Measurements from ENCODE around the gene BFSP2. TPM values are rescaled to one million over a fixed set of nuclear protein-coding genes. Genes with fewer than 3 reads are reported as not detected.

BFSP2 gene
- total and polyA plus RNA-seq, 2 of the 4 experiments (the other 2 are of a cell fraction) = not detected

DNA sequence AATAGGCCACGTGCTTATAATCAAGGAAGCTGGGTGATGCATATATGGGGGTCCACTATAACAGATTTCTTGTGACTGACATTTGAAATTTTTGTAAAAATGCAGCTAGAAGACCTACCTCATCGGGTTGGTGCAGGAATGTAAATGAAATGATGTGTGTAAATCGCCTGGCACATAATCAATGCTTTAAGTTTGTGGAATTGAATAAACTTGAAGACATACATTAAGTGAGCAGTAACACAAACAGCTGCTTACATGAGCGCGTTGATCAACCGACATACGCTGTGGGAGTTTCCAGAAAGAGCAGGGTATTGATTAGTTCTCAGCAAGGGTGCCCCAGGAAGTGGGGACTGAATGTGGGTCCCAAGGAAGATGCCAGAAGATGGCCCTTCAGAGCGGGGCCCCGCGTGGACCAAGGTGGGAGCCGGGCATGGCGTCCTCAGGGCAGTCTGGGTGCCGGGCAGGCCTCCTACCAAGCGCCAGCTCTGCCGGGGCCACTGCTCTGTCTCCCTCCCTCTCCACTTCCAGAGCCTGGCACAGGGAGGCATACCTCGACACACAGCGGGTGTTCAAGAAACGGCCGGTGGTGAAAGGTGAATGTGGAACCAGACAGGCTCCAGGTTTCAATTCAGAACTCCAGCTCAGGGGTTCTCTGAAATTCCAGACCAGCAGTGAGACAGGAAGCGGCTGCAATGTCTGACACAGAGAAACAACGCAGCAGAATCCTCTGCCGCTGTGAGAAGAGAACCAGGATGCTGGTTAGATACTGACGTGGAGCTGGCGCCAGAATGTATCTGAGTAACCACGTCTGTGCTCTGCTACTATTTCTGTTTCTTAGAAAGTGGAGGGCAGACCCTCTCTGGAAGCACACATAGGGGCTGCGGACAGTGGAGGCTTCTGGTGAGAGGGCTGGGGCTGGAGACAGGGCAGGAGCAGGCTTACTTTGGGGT, 12.6 kb downstream of the BFSP2 start (continued):
- TF ChIP-seq SMC3 (IDR thresholded peaks at IDR 0.05; ENCODE audit: low read depth, low read length) = no peak

DNA sequence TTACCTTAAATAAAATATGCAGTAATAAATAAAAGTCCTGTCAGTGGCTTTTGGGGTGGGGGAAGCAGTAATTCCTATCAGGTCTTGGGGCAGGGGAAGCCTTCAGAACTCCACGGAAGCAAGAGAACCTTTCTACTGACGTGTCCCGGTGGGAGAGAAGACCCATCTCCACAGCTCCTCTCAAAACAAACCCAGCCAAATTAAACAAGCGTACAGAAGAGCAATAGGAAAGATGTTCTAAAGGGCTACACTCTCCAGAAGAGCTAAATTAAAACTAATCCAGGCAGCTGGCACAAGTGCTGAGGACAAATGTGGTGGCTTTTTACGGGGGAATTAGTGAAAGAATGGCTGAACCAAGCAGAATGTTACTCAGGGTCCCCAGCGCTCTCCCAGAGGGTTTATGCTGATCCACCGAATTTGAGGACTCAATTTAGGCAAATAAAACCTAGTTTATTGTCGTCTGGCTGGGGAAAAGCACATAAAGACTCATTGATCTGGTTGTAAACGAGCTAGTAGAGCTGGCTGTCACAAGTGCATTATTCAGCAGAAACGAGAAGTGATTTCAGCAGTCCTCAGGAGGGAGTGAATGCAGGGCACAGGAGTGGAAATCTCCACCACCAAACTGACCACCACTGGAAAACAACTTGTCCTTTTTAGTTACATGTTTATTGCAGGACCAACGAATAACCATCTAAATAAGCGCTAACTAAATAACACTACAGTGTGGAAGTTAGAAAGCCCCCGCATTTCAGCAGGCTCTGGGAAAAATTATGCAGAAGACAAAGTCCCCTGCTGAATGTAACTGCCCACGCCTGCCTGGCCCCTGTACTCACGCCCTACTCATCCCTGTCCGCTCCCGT, 13.5 kb downstream of the BFSP2 start:
- peak overlapping the region; percentile 39; the same call in 1 of the 2 replicates for H3K4me3 ChIP-seq (ENCODE audit: insufficient read depth, low read depth, low read length)

More for the DNA sequence above, 13.5 kb downstream of the BFSP2 start:
- BruUV-seq (replicated peaks) = no TSS peak
- Histone ChIP-seq H3K18ac (ENCODE audit: low read depth, low read length) (peak overlapping the region; percentile 98), H3K36me3 (ENCODE audit: control insufficient read depth, insufficient read depth, low read length) (no peaks in the 10 kb centered on the region), H3K56ac (ENCODE audit: extremely low read depth, insufficient read depth, low read length) (peak overlapping the region; percentile 97), H3K27me3 (ENCODE audit: control insufficient read depth, insufficient read depth, low read length) (no peaks in the 10 kb centered on the region), H2AFZ (replicated peaks; ENCODE audit: low read length, poor library complexity) (peak overlapping the region; percentile 91), H2BK5ac (ENCODE audit: low read depth, low read length, poor library complexity, severe bottlenecking) (peak overlapping the region; percentile 90), H2BK20ac (ENCODE audit: low read depth, low read length) (peak overlapping the region; percentile 90), H3K79me1 (ENCODE audit: low read depth in 1 of 2, low read length in 2 of 2) (peaks cover 3 to 23% of the 10 kb centered on the region in 2 experiments; a peak in 2 of 4 replicates), H3K23ac (ENCODE audit: low read depth, low read length) (peak overlapping the region; percentile 70), H2BK15ac (ENCODE audit: low read depth, low read length) (peak overlapping the region; percentile 83), H3K14ac (replicated peaks; ENCODE audit: low read depth, low read length) (peak overlapping the region; percentile 89), H2BK120ac (ENCODE audit: low read depth, low read length) (peak overlapping the region; percentile 96), H3K9me1 (ENCODE audit: insufficient read depth, low read length) (peaks cover 9% of the 10 kb centered on the region; the same call in 1 of the 2 replicates), H3K4me2 (ENCODE audit: low read depth, low read length) (peak overlapping the region; percentile 77), H2AK9ac (replicated peaks; ENCODE audit: low read depth, low read length, poor library complexity) (no peak overlapping the region), H3K27ac (ENCODE audit: insufficient read depth, low read length) (peak overlapping the region; percentile 97), H3K4ac (ENCODE audit: low read depth, low read length) (peak overlapping the region; percentile 95), H2AK5ac (ENCODE audit: low read depth, low read length) (no peak overlapping the region; the same call in 1 of the 2 replicates), H3K4me1 (ENCODE audit: control insufficient read depth, insufficient read depth, low read length) (peaks cover 21% of the 10 kb centered on the region), H4K91ac (ENCODE audit: insufficient read depth, low read depth, low read length) (peak overlapping the region; percentile 95), H3K9ac (ENCODE audit: low read depth, low read length) (peak overlapping the region; percentile 91), H3K9me3 (ENCODE audit: control insufficient read depth, insufficient read depth, low read length) (no peaks in the 10 kb centered on the region), H4K8ac (ENCODE audit: low read depth in 2 of 2, low read length in 2 of 2) (peak overlapping the region; percentile 89 to 94), H4K20me1 (ENCODE audit: insufficient read depth, low read length) (no peaks in the 10 kb centered on the region), H4K5ac (ENCODE audit: low read depth, low read length) (peak overlapping the region; percentile 88)
- TF ChIP-seq CEBPB (IDR thresholded peaks at IDR 0.05; ENCODE audit: low read depth, low read length) (no peak), MAZ (IDR thresholded peaks at IDR 0.05; ENCODE audit: borderline replicate concordance, low read depth, low read length) (no peak), CHD1 (IDR thresholded peaks at IDR 0.05; ENCODE audit: low read depth, low read length) (no peak), BHLHE40 (IDR thresholded peaks at IDR 0.05; ENCODE audit: low read depth, low read length) (no peak), NFE2L2 (IDR thresholded peaks at IDR 0.05; ENCODE audit: low read depth, low read length) (peak; percentile 40; the same call in 1 of the 2 replicates), RFX5 (IDR thresholded peaks at IDR 0.05; ENCODE audit: low read depth, low read length) (no peak), MAFK (IDR thresholded peaks at IDR 0.05; ENCODE audit: low read depth, low read length) (peak; percentile 55), RCOR1 (IDR thresholded peaks at IDR 0.05; ENCODE audit: insufficient replicate concordance, low read length) (no peak)
- TF ChIP-seq, protein P1, sequence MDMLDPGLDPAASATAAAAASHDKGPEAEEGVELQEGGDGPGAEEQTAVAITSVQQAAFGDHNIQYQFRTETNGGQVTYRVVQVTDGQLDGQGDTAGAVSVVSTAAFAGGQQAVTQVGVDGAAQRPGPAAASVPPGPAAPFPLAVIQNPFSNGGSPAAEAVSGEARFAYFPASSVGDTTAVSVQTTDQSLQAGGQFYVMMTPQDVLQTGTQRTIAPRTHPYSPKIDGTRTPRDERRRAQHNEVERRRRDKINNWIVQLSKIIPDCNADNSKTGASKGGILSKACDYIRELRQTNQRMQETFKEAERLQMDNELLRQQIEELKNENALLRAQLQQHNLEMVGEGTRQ (IDR thresholded peaks at IDR 0.05; ENCODE audit: low read depth, low read length) = no peak
- POLR2A ChIA-PET (ENCODE audit: unreplicated experiment) = no interaction called here
- CTCF ChIA-PET = interaction anchor here (0.6 to 2.0 kb wide), 5 partner anchors 10 to 1078 kb away, joined by 3 to 7 read pairs (median 4); no protein-coding TSS in a partner anchor
- intact Hi-C loops (cut with micrococcal nuclease) = no loop called here
- dilution Hi-C loops (cut with HindIII; ENCODE audit: low sequenced_read_pairs, unreplicated experiment) = no loop called here
- ATAC-seq (ENCODE audit: low read depth) (peak; percentile 45), DNase-seq (peak; percentile 58)
- in situ Hi-C loops (cut with MboI; ENCODE audit: low sequenced_read_pairs) = no loop called here
- WGBS, 2 experiments (ENCODE audit: extremely low coverage in 2 of 2, insufficient read length in 1 of 2) = 60% methylated on average over 1 of the region's 17 CpGs; no CpG with 5 or more reads in 1 of the 2 experiments
